Neutrophil (primary cell): ENCODE data around the gene TMUB1.

ENCODE experiments used
- H3K27ac ChIP-seq: fragments of 200-600 bp; sonication (generic); 2 replicates; pipeline ENCODE4 v1.5.1; 2016; ENCODE audit warnings: mild to moderate bottlenecking, moderate library complexity
- H3K27me3 ChIP-seq: fragments of 200-600 bp; sonication (generic); 2 replicates; pipeline ENCODE4 v1.6.0; 2016; ENCODE audit warnings: mild to moderate bottlenecking
- H3K36me3 ChIP-seq: fragments of 200-600 bp; sonication (generic); 2 replicates; pipeline ENCODE4 v1.5.1; 2017
- H3K4me1 ChIP-seq, 2 experiments: fragments of 200-600 bp in 1 of 2; sonication (generic) in 1 of 2; 1 replicate in 1 of 2; 2 replicates in 1 of 2; pipeline versions ENCODE4 v1.5.1 to v1.6.1; 2013 to 2016; ENCODE audit warnings: low read depth in 1 of 2, low read length in 1 of 2, mild to moderate bottlenecking in 1 of 2, moderate library complexity in 1 of 2; ENCODE audit not compliant: control insufficient read depth in 1 of 2, insufficient read depth in 1 of 2
- H3K4me3 ChIP-seq, 2 experiments: fragments of 200-600 bp in 1 of 2; sonication (generic) in 1 of 2; 1 replicate in 1 of 2; 2 replicates in 1 of 2; pipeline ENCODE4 v1.5.1; 2013 to 2016; ENCODE audit warnings: low read depth in 1 of 2, low read length in 1 of 2, mild to moderate bottlenecking in 1 of 2, moderate library complexity in 1 of 2
- H3K9me3 ChIP-seq: fragments of 200-600 bp; sonication (generic); 2 replicates; pipeline ENCODE4 v1.5.1; 2016
- CTCF ChIP-seq: fragments of 200-600 bp; sonication (generic); IDR thresholded peaks from 2 replicates; pipeline ENCODE4 v1.5.1; 2016; ENCODE audit warnings: antibody characterized with exemption

Gene TMUB1

DNA sequence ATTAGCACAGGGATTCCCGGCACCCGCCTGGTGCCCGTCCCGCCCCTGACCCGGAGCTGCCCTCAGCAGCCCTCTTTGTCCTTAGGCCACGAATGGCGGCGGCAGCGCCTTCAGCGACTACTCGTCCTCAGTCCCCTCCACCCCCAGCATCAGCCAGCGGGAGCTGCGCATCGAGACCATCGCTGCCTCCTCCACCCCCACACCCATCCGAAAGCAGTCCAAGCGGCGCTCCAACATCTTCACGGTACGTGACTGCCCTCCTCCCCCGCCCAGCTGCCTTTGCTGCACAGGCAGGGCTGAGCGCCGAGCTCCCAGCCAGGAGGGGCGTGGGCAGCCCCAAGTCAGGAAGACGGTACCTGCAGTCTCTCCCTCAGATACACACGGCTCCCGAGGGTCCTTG lies 36.6 kb upstream of the TMUB1 start:
- TF ChIP-seq CTCF = no peak
- H3K9me3 ChIP-seq = no peaks in the 10 kb centered on the region

GRCh38 chr7:151119055-151119415 lies 35.7 kb upstream of the TMUB1 start:
- Histone ChIP-seq H3K27me3 (peaks cover 32% of the 10 kb centered on the region), H3K36me3 (peaks cover 3% of the 10 kb centered on the region), H3K4me3 (no peak overlapping the region), H3K9me3 (no peaks in the 10 kb centered on the region), H3K4me1 (peaks cover 0 to 3% of the 10 kb centered on the region in 2 experiments), H3K27ac (no peak overlapping the region)
- TF ChIP-seq CTCF = no peak

More for the DNA sequence above, 36.6 kb upstream of the TMUB1 start:
- Histone ChIP-seq H3K36me3 (peaks cover 3% of the 10 kb centered on the region), H3K27me3 (peaks cover 26% of the 10 kb centered on the region), H3K27ac (no peak overlapping the region), H3K4me3 (no peak overlapping the region), H3K4me1 (peaks cover 0 to 3% of the 10 kb centered on the region in 2 experiments)

- H3K4me3 ChIP-seq = no peak overlapping the region
- TF ChIP-seq CTCF = no peak
- no peaks in the 10 kb centered on the region for H3K9me3 ChIP-seq
- peaks cover 38% of the 10 kb centered on the region for H3K27me3 ChIP-seq
- peaks cover 0 to 3% of the 10 kb centered on the region in 2 experiments for H3K4me1 ChIP-seq
- no peak overlapping the region for H3K27ac ChIP-seq
- peaks cover 3% of the 10 kb centered on the region for H3K36me3 ChIP-seq
These were observed 35.1 kb upstream of the TMUB1 start for GRCh38 chr7:151118108-151119054.

DNA sequence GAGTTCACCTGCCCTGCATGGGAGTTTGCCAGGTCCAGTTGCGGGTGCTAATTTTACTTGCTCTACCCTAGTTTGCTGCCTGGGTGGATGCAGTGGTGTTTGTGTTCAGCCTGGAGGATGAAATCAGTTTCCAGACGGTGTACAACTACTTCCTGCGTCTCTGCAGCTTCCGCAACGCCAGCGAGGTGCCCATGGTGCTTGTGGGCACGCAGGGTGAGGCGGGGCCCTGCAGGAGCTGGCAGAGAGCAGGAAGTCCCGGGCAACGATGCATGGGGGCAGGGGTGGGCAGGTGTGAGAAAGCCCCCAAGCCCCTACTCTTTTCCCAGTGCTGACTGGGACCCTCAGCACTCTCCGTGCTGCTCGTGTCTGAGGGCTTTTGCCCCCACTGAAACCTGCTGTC lies 34.3 kb upstream of the TMUB1 start:
- H3K4me1 ChIP-seq = peaks cover 0 to 3% of the 10 kb centered on the region in 2 experiments
- peaks cover 3% of the 10 kb centered on the region for H3K36me3 ChIP-seq
- no peak overlapping the region for H3K27ac ChIP-seq
- H3K9me3 ChIP-seq = no peaks in the 10 kb centered on the region
- TF ChIP-seq CTCF = no peak
- no peak overlapping the region for H3K4me3 ChIP-seq
- H3K27me3 ChIP-seq = peaks cover 46% of the 10 kb centered on the region

- TF ChIP-seq CTCF = no peak
- Histone ChIP-seq H3K36me3 (peaks cover 3% of the 10 kb centered on the region), H3K27me3 (peaks cover 48% of the 10 kb centered on the region), H3K4me3 (no peak overlapping the region), H3K9me3 (no peaks in the 10 kb centered on the region), H3K4me1 (peaks cover 0 to 3% of the 10 kb centered on the region in 2 experiments), H3K27ac (no peak overlapping the region)
These were observed 33.5 kb upstream of the TMUB1 start for GRCh38 chr7:151116603-151117440.
